ENCODE data around the gene PON3. TPM values are rescaled to one million over a fixed set of nuclear protein-coding genes. Genes with fewer than 3 reads are reported as not detected.

Gene PON3
- total RNA-seq, 1 experiment from 2014 or later = not detected

DNA sequence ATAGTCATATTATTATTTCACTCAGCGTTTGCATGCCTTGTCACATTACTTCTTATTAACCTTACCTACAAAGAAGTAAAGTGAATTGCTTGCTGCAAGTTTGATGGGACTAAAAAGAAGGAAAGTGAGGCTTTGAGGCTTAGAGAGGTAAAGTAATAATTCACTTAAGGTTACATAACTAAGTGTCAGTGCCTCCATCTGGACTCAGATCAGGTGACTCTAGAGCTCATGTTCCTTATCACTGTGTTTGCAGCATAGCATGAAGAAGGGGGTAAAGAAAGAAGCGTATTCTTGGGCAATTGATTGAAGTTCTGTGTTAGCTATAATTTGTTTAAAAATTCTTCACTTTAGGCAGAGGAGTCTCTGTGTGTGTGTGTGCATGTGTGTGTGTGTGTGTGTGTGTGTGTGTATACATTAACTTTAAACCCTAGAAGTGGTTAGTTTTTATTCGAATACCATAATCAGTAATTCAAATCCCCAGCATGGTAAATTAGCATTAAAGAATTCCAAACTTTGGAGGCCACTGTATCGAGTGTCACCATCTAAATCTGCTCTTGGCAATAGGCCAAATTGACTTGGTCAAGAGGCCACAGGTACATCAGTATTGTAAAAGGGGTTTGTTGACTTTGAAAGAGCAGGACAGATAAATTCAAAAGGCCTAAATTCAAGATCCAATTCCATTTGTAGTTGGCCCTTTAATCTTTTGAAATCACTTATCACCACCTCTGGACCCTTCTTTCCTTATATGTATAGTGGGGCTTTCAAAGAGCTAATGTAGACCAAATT lies 2.2 kb upstream of the PON3 start:
- no peaks in the 10 kb centered on the region for H3F3A ChIP-seq (ENCODE audit: low read length, unreplicated experiment)
- no peak overlapping the region for H3K4me2 ChIP-seq (ENCODE audit: low read length)
- no peak overlapping the region for H3K9ac ChIP-seq (ENCODE audit: low read length)
- no peak overlapping the region for H3K27ac ChIP-seq (ENCODE audit: low read length)
- DNase-seq (no peak), ATAC-seq (no peak)
- POLR2A ChIA-PET (ENCODE audit: unreplicated experiment) = interaction anchor here (0.8 kb wide), 1 partner anchor 365 kb away, joined by 6 read pairs; no protein-coding TSS in a partner anchor
- no TSS peak for BruUV-seq (replicated peaks)
- H2AFZ ChIP-seq (ENCODE audit: low read length) = no peak overlapping the region
- TF ChIP-seq EZH2phosphoT487 (IDR thresholded peaks at IDR 0.05; ENCODE audit: borderline replicate concordance, low read length) (no peak), EZH2 (IDR thresholded peaks at IDR 0.05; ENCODE audit: low read length, unreplicated experiment) (no peak)
- TF ChIP-seq, protein P1, sequence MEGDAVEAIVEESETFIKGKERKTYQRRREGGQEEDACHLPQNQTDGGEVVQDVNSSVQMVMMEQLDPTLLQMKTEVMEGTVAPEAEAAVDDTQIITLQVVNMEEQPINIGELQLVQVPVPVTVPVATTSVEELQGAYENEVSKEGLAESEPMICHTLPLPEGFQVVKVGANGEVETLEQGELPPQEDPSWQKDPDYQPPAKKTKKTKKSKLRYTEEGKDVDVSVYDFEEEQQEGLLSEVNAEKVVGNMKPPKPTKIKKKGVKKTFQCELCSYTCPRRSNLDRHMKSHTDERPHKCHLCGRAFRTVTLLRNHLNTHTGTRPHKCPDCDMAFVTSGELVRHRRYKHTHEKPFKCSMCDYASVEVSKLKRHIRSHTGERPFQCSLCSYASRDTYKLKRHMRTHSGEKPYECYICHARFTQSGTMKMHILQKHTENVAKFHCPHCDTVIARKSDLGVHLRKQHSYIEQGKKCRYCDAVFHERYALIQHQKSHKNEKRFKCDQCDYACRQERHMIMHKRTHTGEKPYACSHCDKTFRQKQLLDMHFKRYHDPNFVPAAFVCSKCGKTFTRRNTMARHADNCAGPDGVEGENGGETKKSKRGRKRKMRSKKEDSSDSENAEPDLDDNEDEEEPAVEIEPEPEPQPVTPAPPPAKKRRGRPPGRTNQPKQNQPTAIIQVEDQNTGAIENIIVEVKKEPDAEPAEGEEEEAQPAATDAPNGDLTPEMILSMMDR (conservative IDR thresholded peaks at IDR 0.05; ENCODE audit: low read depth, low read length) = no peak
- H3K9me2 ChIP-seq (replicated peaks; ENCODE audit: low read length) = no peaks in the 10 kb centered on the region
- intact Hi-C loops (cut with micrococcal nuclease) = no loop called here
- no peak overlapping the region for H3K4me3 ChIP-seq (ENCODE audit: low read length)
- H3K79me2 ChIP-seq (ENCODE audit: low read length) = no peaks in the 10 kb centered on the region
- CTCF ChIA-PET = no interaction called here
- H3K9me3 ChIP-seq (ENCODE audit: low read length) = no peaks in the 10 kb centered on the region
- H3K27me3 ChIP-seq (ENCODE audit: low read length) = no peaks in the 10 kb centered on the region
- no peaks in the 10 kb centered on the region for H4K20me1 ChIP-seq (ENCODE audit: low read length)
- H3K36me3 ChIP-seq (ENCODE audit: low read depth, low read length) = no peaks in the 10 kb centered on the region
- no peaks in the 10 kb centered on the region for H3K4me1 ChIP-seq (ENCODE audit: insufficient read depth, low read length)

DNA sequence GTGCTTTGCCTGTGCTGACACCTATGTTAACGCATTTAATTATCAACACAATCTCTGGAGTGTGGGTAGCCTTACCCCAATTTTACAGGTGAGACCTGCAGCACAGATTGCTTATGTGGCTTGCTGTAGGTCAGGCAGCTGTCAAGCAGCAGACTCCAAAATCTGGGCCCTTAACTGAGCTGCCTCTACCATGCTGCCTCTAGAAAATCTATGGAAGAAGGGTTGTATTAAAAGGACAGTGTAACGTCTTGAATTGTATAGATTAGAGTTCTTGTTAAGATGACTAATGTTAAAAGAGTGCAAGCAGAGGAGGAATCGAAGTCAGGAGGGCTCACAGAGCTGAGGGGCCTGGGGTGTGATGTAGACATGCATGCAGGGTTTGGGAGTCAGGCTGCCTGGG lies 1.2 kb upstream of the PON3 start:
- Histone ChIP-seq H3K79me2 (ENCODE audit: low read length) (no peaks in the 10 kb centered on the region), H3K27me3 (ENCODE audit: low read length) (no peaks in the 10 kb centered on the region), H3K4me3 (ENCODE audit: low read length) (no peak overlapping the region), H3K9me2 (replicated peaks; ENCODE audit: low read length) (no peaks in the 10 kb centered on the region), H3K9ac (ENCODE audit: low read length) (no peak overlapping the region), H3K4me2 (ENCODE audit: low read length) (no peak overlapping the region), H3K9me3 (ENCODE audit: low read length) (no peaks in the 10 kb centered on the region), H3K27ac (ENCODE audit: low read length) (no peak overlapping the region), H3K36me3 (ENCODE audit: low read depth, low read length) (no peaks in the 10 kb centered on the region), H4K20me1 (ENCODE audit: low read length) (no peaks in the 10 kb centered on the region), H3F3A (ENCODE audit: low read length, unreplicated experiment) (no peaks in the 10 kb centered on the region), H3K4me1 (ENCODE audit: insufficient read depth, low read length) (no peaks in the 10 kb centered on the region), H2AFZ (ENCODE audit: low read length) (no peak overlapping the region)
- BruUV-seq (replicated peaks) = no TSS peak
- intact Hi-C loops (cut with micrococcal nuclease) = no loop called here
- DNase-seq = no peak
- TF ChIP-seq EZH2phosphoT487 (IDR thresholded peaks at IDR 0.05; ENCODE audit: borderline replicate concordance, low read length) (no peak), EZH2 (IDR thresholded peaks at IDR 0.05; ENCODE audit: low read length, unreplicated experiment) (no peak)
- TF ChIP-seq, protein P1 (conservative IDR thresholded peaks at IDR 0.05; ENCODE audit: low read depth, low read length) = no peak
- no peak for ATAC-seq
- POLR2A ChIA-PET (ENCODE audit: unreplicated experiment) = no interaction called here
- CTCF ChIA-PET = no interaction called here

DNA sequence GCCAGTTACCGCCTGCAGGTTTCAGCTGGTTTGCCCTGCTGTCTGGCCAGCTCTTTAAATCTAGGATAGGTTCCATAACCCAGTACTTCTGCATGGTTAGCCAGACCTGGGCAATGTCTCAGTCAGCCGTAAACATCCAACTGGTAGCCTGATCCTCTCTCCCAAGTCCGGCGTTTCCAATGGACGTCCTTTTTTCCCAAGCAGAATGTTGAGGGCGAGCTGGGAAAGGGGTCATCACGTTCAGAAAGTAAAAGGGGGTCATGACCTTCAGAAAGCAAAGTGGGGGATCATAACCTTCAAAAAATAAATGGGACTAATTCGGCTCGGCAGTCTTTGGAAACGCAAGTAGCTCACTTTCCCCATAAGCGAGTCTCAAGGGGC lies 430 bp downstream of the PON3 start:
- Histone ChIP-seq H3F3A (ENCODE audit: low read length, unreplicated experiment) (no peaks in the 10 kb centered on the region), H4K20me1 (ENCODE audit: low read length) (no peaks in the 10 kb centered on the region), H3K27ac (ENCODE audit: low read length) (no peak overlapping the region), H3K9me2 (replicated peaks; ENCODE audit: low read length) (no peaks in the 10 kb centered on the region), H3K4me2 (ENCODE audit: low read length) (no peak overlapping the region), H3K9me3 (ENCODE audit: low read length) (no peaks in the 10 kb centered on the region), H3K9ac (ENCODE audit: low read length) (no peak overlapping the region), H2AFZ (ENCODE audit: low read length) (no peak overlapping the region), H3K27me3 (ENCODE audit: low read length) (no peaks in the 10 kb centered on the region), H3K79me2 (ENCODE audit: low read length) (no peaks in the 10 kb centered on the region), H3K36me3 (ENCODE audit: low read depth, low read length) (no peaks in the 10 kb centered on the region), H3K4me3 (ENCODE audit: low read length) (no peak overlapping the region), H3K4me1 (ENCODE audit: insufficient read depth, low read length) (no peaks in the 10 kb centered on the region)
- TF ChIP-seq EZH2 (IDR thresholded peaks at IDR 0.05; ENCODE audit: low read length, unreplicated experiment) = no peak
- TF ChIP-seq, protein P1 (conservative IDR thresholded peaks at IDR 0.05; ENCODE audit: low read depth, low read length) = no peak
- no peak for TF ChIP-seq EZH2phosphoT487 (IDR thresholded peaks at IDR 0.05; ENCODE audit: borderline replicate concordance, low read length)
- DNase-seq (no peak), ATAC-seq (no peak)
- CTCF ChIA-PET = no interaction called here
- POLR2A ChIA-PET (ENCODE audit: unreplicated experiment) = interaction anchor here (0.8 kb wide), 1 partner anchor 31 kb away, joined by 4 read pairs; no protein-coding TSS in a partner anchor
- intact Hi-C loops (cut with micrococcal nuclease) = no loop called here
- no TSS peak for BruUV-seq (replicated peaks)
